HepG2 (cell line): Measurements from ENCODE around the gene P2RX1. TPM values are rescaled to one million over a fixed set of nuclear protein-coding genes. Genes with fewer than 3 reads are reported as not detected.

ENCODE experiments used
- ATAC-seq: fragments of 200-7000 bp; cut with Tn5 transposase; 3 replicates; pipeline ENCODE4 v1.9.1; 2020; ENCODE audit warnings: mild to moderate bottlenecking, moderate library complexity
- BruUV-seq: library from RNA; stranded (reverse); fragments of 400-500 nt; replicated peaks from 2 replicates; lab custom pipeline; 2021; lab: Mats Ljungman, UMichigan
- CTCF ChIA-PET: fragments of 300-600 bp; formaldehyde crosslinking; extraction: SDS; loops from one replicate; lab custom pipeline; 2021; ENCODE audit warnings: low total read pairs, inconsistent platforms, low intra/inter-chr PET ratio; lab: Yijun Ruan, JAX
- POLR2A ChIA-PET: fragments of 350-600 bp; sonication (Branson Sonifier 250); formaldehyde crosslinking; loops from one replicate; lab custom pipeline; 2020; ENCODE audit warnings: antibody characterized with exemption, inconsistent platforms; lab: Yijun Ruan, JAX
- DNase-seq: peaks from one replicate; pipeline ENCODE4 v3.0.0-alpha.2; 2015; ENCODE audit warnings: low spot score
- FAIRE-seq: peaks from 3 replicates; lab custom pipeline; 2011; peaks lifted over from hg19 to GRCh38; lab: Jason Lieb, UNC
- H2AFZ ChIP-seq: one replicate; pipeline ENCODE4 v1.6.1; 2011; ENCODE audit warnings: low read length, inconsistent platforms
- H3K27ac ChIP-seq: fragments of 300-600 bp; 3 replicates; pipeline ENCODE4 v1.8.0; 2011; ENCODE audit warnings: mixed run types, mild to moderate bottlenecking, mixed read lengths, low read length, inconsistent platforms; ENCODE audit not compliant: insufficient read depth; ENCODE audit errors: extremely low read length
- H3K27me3 ChIP-seq, 2 experiments: fragments of 200-600 bp in 1 of 2; 2 replicates in 1 of 2; 3 replicates in 1 of 2; pipeline versions ENCODE4 v1.6.0 to v1.8.0; 2011; ENCODE audit warnings: low read length in 2 of 2, mild to moderate bottlenecking in 2 of 2, moderate library complexity in 2 of 2, inconsistent platforms in 1 of 2; ENCODE audit not compliant: insufficient read depth in 2 of 2, control insufficient read depth in 1 of 2
- H3K36me3 ChIP-seq, 2 experiments: fragments of 200-600 bp in 1 of 2; replicated peaks in 1 of 2; 2 replicates in 1 of 2; 3 replicates in 1 of 2; pipeline versions ENCODE4 v1.5.1 to v1.8.0; 2011; ENCODE audit warnings: low read length in 2 of 2, inconsistent platforms in 1 of 2; ENCODE audit not compliant: insufficient read depth in 2 of 2, control insufficient read depth in 1 of 2
- H3K4me1 ChIP-seq: 2 replicates; pipeline ENCODE4 v1.5.1; 2012; ENCODE audit warnings: low read length, inconsistent platforms; ENCODE audit not compliant: insufficient read depth
- H3K4me2 ChIP-seq: 2 replicates; pipeline ENCODE4 v1.6.0; 2011; ENCODE audit warnings: low read depth, low read length, inconsistent platforms
- H3K4me3 ChIP-seq, 3 experiments: fragments of 200-600 bp in 1 of 3; sonication (generic), shearing (Covaris generic) in 1 of 3; replicated peaks in 1 of 3; 2 replicates each; pipeline ENCODE4 v1.5.1; 2011 to 2016; ENCODE audit warnings: low read length in 3 of 3, inconsistent platforms in 2 of 3, low read depth in 2 of 3, mild to moderate bottlenecking in 2 of 3, control low read depth in 1 of 3, mixed read lengths in 1 of 3; ENCODE audit not compliant: insufficient read depth in 1 of 3
- H3K79me2 ChIP-seq: one replicate; pipeline ENCODE4 v1.6.1; 2011; ENCODE audit warnings: low read length, inconsistent platforms; ENCODE audit not compliant: insufficient read depth
- H3K9ac ChIP-seq: 2 replicates; pipeline ENCODE4 v1.6.0; 2011; ENCODE audit warnings: mild to moderate bottlenecking, low read depth, low read length, inconsistent platforms; ENCODE audit not compliant: insufficient read depth
- H3K9me3 ChIP-seq: 2 replicates; pipeline ENCODE4 v1.5.1; 2012; ENCODE audit warnings: mild to moderate bottlenecking, low read length
- H4K20me1 ChIP-seq: 2 replicates; pipeline ENCODE4 v1.6.0; 2011; ENCODE audit warnings: inconsistent platforms, mild to moderate bottlenecking, low read length, moderate library complexity; ENCODE audit not compliant: insufficient read depth
- ATF2 ChIP-seq: sonication (generic); formaldehyde crosslinking; IDR thresholded peaks from 2 replicates; pipeline ENCODE4 v1.4.0; 2020; ENCODE audit warnings: missing genetic modification reagents
- MLXIP ChIP-seq: sonication (generic); formaldehyde crosslinking; IDR thresholded peaks from 2 replicates; pipeline ENCODE4 v1.9.0; 2021; ENCODE audit warnings: missing genetic modification reagents, borderline replicate concordance
- PCBP2 ChIP-seq: fragments of 200-400 bp; formaldehyde crosslinking; optimal IDR thresholded peaks from 2 replicates; pipeline ENCODE3; 2018; ENCODE audit warnings: low read length, low read depth; ENCODE audit not compliant: poor library complexity, severe bottlenecking
- PHF8 ChIP-seq: sonication (generic); formaldehyde crosslinking; IDR thresholded peaks from 2 replicates; pipeline ENCODE4 v1.5.0; 2020; ENCODE audit warnings: missing genetic modification reagents
- POLR2A ChIP-seq, 2 experiments: IDR thresholded peaks; 2 replicates each; pipeline ENCODE4 v1.6.1; 2011; ENCODE audit warnings: low read depth in 2 of 2, low read length in 2 of 2, mild to moderate bottlenecking in 1 of 2, moderate library complexity in 1 of 2; ENCODE audit not compliant: insufficient read depth in 1 of 2
- ZBTB49 ChIP-seq: sonication (generic); formaldehyde crosslinking; IDR thresholded peaks from 2 replicates; pipeline ENCODE4 v1.4.0; 2020; ENCODE audit warnings: missing genetic modification reagents, borderline replicate concordance
- ZFX ChIP-seq: sonication (generic); formaldehyde crosslinking; IDR thresholded peaks from 2 replicates; pipeline ENCODE4 v1.4.0; 2020; ENCODE audit warnings: mild to moderate bottlenecking, low read depth, missing genetic modification reagents, moderate library complexity
- ZNF12 ChIP-seq: sonication (generic); formaldehyde crosslinking; IDR thresholded peaks from 2 replicates; pipeline ENCODE4 v1.5.0; 2020; ENCODE audit warnings: missing genetic modification reagents
- ZNF496 ChIP-seq: sonication (generic); formaldehyde crosslinking; IDR thresholded peaks from 2 replicates; pipeline ENCODE4 v1.8.1; 2023; ENCODE audit warnings: mild to moderate bottlenecking, moderate library complexity, missing genetic modification reagents; ENCODE audit not compliant: insufficient replicate concordance
- ZNF549 ChIP-seq: sonication (generic); formaldehyde crosslinking; IDR thresholded peaks from 2 replicates; pipeline ENCODE4 v1.5.0; 2020; ENCODE audit warnings: missing genetic modification reagents
- ZNF792 ChIP-seq: IDR thresholded peaks from 2 replicates; pipeline ENCODE4 v1.6.1; 2016
- WGBS: methylation state at CpG from one replicate; pipeline ENCODE4 v1.1.6; 2017; ENCODE audit warnings: low lambda C conversion rate; 5-methylcytosine and 5-hydroxymethylcytosine counted together
- in situ Hi-C: cut with HindIII; loops from 2 replicates; pipeline ENCODE4 v1.10.0; 2017; ENCODE audit warnings: low pct_unique_long_range_greater_than_20kb; ENCODE audit not compliant: extremely low pct_ligation_motif_present
- intact Hi-C: fragments of 100-400 bp; cut with micrococcal nuclease; formaldehyde crosslinking; loops from one replicate; pipeline ENCODE4 v1.10.0; 2022; ENCODE audit not compliant: unreplicated experiment
- polyA plus RNA-seq, 8 experiments: library from polyadenylated mRNA; depleted of rRNA in 3 of 8; stranded (reverse) in 7 of 8; unstranded in 1 of 8; fragments of >200 nt; fragmentation: Illumina TruSeq in 4 of 8; extraction: Trizol in 4 of 8; gene quantifications; 2 replicates each; pipeline versions ENCODE4 v1.2.1 to v1.2.3, GENCODE V29; 2011 to 2016; ENCODE audit warnings: low read depth in 4 of 8, missing spikeins in 1 of 8, mixed read lengths in 1 of 8; ENCODE audit not compliant: insufficient read depth in 1 of 8
- total RNA-seq, 5 experiments: library from RNA; depleted of rRNA; stranded (reverse); fragments of >200 nt; fragmentation: Illumina TruSeq; extraction: Trizol; gene quantifications; 2 replicates each; pipeline ENCODE4 v1.2.3, GENCODE V29; 2016; ENCODE audit warnings: low read depth in 1 of 5
- TF ChIP-seq, protein P1 (sequence below): IDR thresholded peaks from 2 replicates; pipeline ENCODE4 v1.6.1; 2012; ENCODE audit warnings: low read length, improper control_type of control experiment

Gene P2RX1
- total and polyA plus RNA-seq, 2 of the 13 experiments (the other 11 are each of a cell fraction or from before 2014, with no cell fraction given), result 0.04 to 0.50 TPM

DNA sequence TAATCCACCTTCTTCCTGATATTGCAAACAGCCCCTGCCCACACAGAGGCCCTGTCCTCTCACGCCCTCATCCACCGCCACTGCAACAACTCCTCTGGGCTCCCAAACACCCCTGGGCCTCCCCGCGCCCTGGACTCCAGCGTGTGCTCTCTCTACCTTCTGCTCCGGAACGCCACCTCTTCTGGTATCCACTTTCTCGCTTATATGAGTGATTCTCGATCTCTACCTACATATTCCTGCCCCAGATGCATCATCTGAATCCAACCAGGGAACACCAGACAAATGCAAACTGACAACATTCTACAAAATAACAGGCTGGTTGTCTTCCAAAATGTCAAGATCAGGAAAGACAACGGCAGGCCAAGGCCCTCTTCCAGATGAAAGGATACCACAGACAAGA, 42.4 kb downstream of the P2RX1 start (continued):
- no peak for TF ChIP-seq ZBTB49 (CRISPR knock-in tag)
- no peak for TF ChIP-seq PHF8

DNA sequence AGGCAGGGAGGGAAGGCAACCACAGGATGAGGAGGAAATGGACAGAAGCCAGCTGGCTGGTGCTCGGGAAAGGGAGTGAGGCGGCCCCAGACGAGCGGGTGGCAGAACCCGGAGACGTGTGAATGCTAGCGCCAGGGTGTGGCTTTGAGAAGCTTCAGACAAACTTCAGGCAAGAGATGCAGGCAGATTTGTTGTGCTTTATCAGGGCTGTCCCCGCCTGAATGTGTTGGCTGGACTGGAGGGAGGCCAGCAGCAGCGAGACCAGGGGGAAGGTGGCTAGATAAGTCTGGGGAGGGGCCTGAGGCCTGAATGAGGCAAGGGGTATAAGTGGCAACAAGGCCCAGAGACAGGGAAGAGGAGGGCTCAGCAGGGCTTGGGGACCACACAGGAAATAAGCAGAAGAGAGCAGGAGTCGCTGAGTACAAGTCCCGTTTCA, 45.4 kb downstream of the P2RX1 start:
- DNase-seq, result no peak
- Histone ChIP-seq H3K27me3 (no peaks in the 10 kb centered on the region), H3K9me3 (no peaks in the 10 kb centered on the region), H3K4me1 (peaks cover 15% of the 10 kb centered on the region), H3K36me3 (peaks cover 0 to 2% of the 10 kb centered on the region in 2 experiments; a peak in 1 of 5 replicates), H3K4me3 (no peak overlapping the region), H3K79me2 (no peaks in the 10 kb centered on the region), H3K27ac (no peak overlapping the region), H3K4me2 (no peak overlapping the region), H3K9ac (no peak overlapping the region), H4K20me1 (no peaks in the 10 kb centered on the region), H2AFZ (no peak overlapping the region)
- intact Hi-C loops (no loop called here), in situ Hi-C loops (no loop called here)
- 93% methylated on average over 11 of the region's 11 CpGs for WGBS
- POLR2A ChIA-PET, result no interaction called here
- no peak for ATAC-seq
- no peak for FAIRE-seq
- CTCF ChIA-PET, result no interaction called here
- no TSS peak for BruUV-seq
- TF ChIP-seq POLR2A (IDR thresholded peaks at IDR 0.05; ENCODE audit: insufficient read depth in 1 of 2, low read depth in 2 of 2, low read length in 2 of 2) (no peak), ZFX (CRISPR knock-in tag) (no peak), ZNF549 (CRISPR knock-in tag) (no peak), ATF2 (no peak), ZNF792 (CRISPR knock-in tag) (no peak), ZNF12 (CRISPR knock-in tag) (no peak), MLXIP (CRISPR knock-in tag) (no peak), PCBP2 (no peak), ZNF496 (CRISPR knock-in tag) (no peak)
- TF ChIP-seq, protein P1, sequence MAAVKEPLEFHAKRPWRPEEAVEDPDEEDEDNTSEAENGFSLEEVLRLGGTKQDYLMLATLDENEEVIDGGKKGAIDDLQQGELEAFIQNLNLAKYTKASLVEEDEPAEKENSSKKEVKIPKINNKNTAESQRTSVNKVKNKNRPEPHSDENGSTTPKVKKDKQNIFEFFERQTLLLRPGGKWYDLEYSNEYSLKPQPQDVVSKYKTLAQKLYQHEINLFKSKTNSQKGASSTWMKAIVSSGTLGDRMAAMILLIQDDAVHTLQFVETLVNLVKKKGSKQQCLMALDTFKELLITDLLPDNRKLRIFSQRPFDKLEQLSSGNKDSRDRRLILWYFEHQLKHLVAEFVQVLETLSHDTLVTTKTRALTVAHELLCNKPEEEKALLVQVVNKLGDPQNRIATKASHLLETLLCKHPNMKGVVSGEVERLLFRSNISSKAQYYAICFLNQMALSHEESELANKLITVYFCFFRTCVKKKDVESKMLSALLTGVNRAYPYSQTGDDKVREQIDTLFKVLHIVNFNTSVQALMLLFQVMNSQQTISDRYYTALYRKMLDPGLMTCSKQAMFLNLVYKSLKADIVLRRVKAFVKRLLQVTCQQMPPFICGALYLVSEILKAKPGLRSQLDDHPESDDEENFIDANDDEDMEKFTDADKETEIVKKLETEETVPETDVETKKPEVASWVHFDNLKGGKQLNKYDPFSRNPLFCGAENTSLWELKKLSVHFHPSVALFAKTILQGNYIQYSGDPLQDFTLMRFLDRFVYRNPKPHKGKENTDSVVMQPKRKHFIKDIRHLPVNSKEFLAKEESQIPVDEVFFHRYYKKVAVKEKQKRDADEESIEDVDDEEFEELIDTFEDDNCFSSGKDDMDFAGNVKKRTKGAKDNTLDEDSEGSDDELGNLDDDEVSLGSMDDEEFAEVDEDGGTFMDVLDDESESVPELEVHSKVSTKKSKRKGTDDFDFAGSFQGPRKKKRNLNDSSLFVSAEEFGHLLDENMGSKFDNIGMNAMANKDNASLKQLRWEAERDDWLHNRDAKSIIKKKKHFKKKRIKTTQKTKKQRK, result no peak
